Measurements from ENCODE around the gene LRRC37B.
"Not testable (repeated sequence)": the region's sequence is repeated elsewhere in the genome, so short reads cannot be mapped to it uniquely, and the experiment has no call there.

The LRRC37B gene

GRCh38 chr17:32041306-32041875 lies 34.2 kb downstream of the LRRC37B start:
- DNase-seq (ENCODE audit: low read depth), result not testable (repeated sequence)

GRCh38 chr17:32042266-32042665 lies 35.1 kb downstream of the LRRC37B start:
- DNase-seq (ENCODE audit: low read depth), result not testable (repeated sequence)

- DNase-seq (ENCODE audit: low read depth), result not testable (repeated sequence)
Measured at GRCh38 chr17:32045611-32046010, 38.4 kb downstream of the LRRC37B start.

GRCh38 chr17:32047663-32048062 lies 40.5 kb downstream of the LRRC37B start:
- DNase-seq (ENCODE audit: low read depth), result not testable (repeated sequence)

GRCh38 chr17:32054985-32055384 lies 47.8 kb downstream of the LRRC37B start:
- DNase-seq (ENCODE audit: low read depth), result not testable (repeated sequence)

- not testable (repeated sequence) for DNase-seq (ENCODE audit: low read depth)
Measured at GRCh38 chr17:32055425-32055824, 48.2 kb downstream of the LRRC37B start.

- not testable (repeated sequence) for DNase-seq (ENCODE audit: low read depth)
Measured at GRCh38 chr17:32056500-32056899, 49.3 kb downstream of the LRRC37B start.

GRCh38 chr17:32057460-32058105 lies 50.4 kb downstream of the LRRC37B start:
- not testable (repeated sequence) for DNase-seq (ENCODE audit: low read depth)

GRCh38 chr17:32060695-32061094 lies 53.5 kb downstream of the LRRC37B start:
- not testable (repeated sequence) for DNase-seq (ENCODE audit: low read depth)

- DNase-seq (ENCODE audit: low read depth), result not testable (repeated sequence)
Measured at GRCh38 chr17:32061840-32062239, 54.7 kb downstream of the LRRC37B start.

GRCh38 chr17:32064091-32064490 lies 56.9 kb downstream of the LRRC37B start:
- DNase-seq (ENCODE audit: low read depth), result not testable (repeated sequence)

- DNase-seq (ENCODE audit: low read depth), result not testable (repeated sequence)
Measured at GRCh38 chr17:32066123-32066680, 59.0 kb downstream of the LRRC37B start.

GRCh38 chr17:32066863-32067642 lies 59.9 kb downstream of the LRRC37B start:
- peak; percentile 44 for DNase-seq (ENCODE audit: low read depth)

GRCh38 chr17:32069067-32069466 lies 61.9 kb downstream of the LRRC37B start:
- not testable (repeated sequence) for DNase-seq (ENCODE audit: low read depth)

- DNase-seq (ENCODE audit: low read depth), result not testable (repeated sequence)
Measured at GRCh38 chr17:32071961-32072360, 64.8 kb downstream of the LRRC37B start.

- not testable (repeated sequence) for DNase-seq (ENCODE audit: low read depth)
Measured at GRCh38 chr17:32073131-32073530, 65.9 kb downstream of the LRRC37B start.

- DNase-seq (ENCODE audit: low read depth), result peak; percentile 55
Measured at GRCh38 chr17:32079753-32080152, 72.6 kb downstream of the LRRC37B start.

- not testable (repeated sequence) for DNase-seq (ENCODE audit: low read depth)
Measured at GRCh38 chr17:32083550-32083979, 76.4 kb downstream of the LRRC37B start.

GRCh38 chr17:32084003-32084941 lies 77.1 kb downstream of the LRRC37B start:
- not testable (repeated sequence) for DNase-seq (ENCODE audit: low read depth)

GRCh38 chr17:32084942-32085829 lies 78.0 kb downstream of the LRRC37B start:
- not testable (repeated sequence) for DNase-seq (ENCODE audit: low read depth)

Data from activated T-cell treated with anti-CD3 and anti-CD28 coated beads for 24 hours (primary cell).